HepG2 (cell line): ENCODE measurements around the gene MAPK7. TPM values are rescaled to one million over a fixed set of nuclear protein-coding genes. Genes with fewer than 3 reads are reported as not detected.

Source experiments
- ATAC-seq: fragments of 200-7000 bp; cut with Tn5 transposase; 3 replicates; pipeline ENCODE4 v1.9.1; 2020; ENCODE audit warnings: mild to moderate bottlenecking, moderate library complexity
- BruUV-seq: library from RNA; stranded (reverse); fragments of 400-500 nt; replicated peaks from 2 replicates; lab custom pipeline; 2021; lab: Mats Ljungman, UMichigan
- CTCF ChIA-PET: fragments of 300-600 bp; formaldehyde crosslinking; extraction: SDS; loops from one replicate; lab custom pipeline; 2021; ENCODE audit warnings: low total read pairs, inconsistent platforms, low intra/inter-chr PET ratio; lab: Yijun Ruan, JAX
- POLR2A ChIA-PET: fragments of 350-600 bp; sonication (Branson Sonifier 250); formaldehyde crosslinking; loops from one replicate; lab custom pipeline; 2020; ENCODE audit warnings: antibody characterized with exemption, inconsistent platforms; lab: Yijun Ruan, JAX
- DNase-seq: peaks from one replicate; pipeline ENCODE4 v3.0.0-alpha.2; 2015; ENCODE audit warnings: low spot score
- FAIRE-seq: peaks from 3 replicates; lab custom pipeline; 2011; peaks lifted over from hg19 to GRCh38; lab: Jason Lieb, UNC
- H2AFZ ChIP-seq: one replicate; pipeline ENCODE4 v1.6.1; 2011; ENCODE audit warnings: low read length, inconsistent platforms
- H3K27ac ChIP-seq: fragments of 300-600 bp; 3 replicates; pipeline ENCODE4 v1.8.0; 2011; ENCODE audit warnings: mixed run types, mild to moderate bottlenecking, mixed read lengths, low read length, inconsistent platforms; ENCODE audit not compliant: insufficient read depth; ENCODE audit errors: extremely low read length
- H3K27me3 ChIP-seq, 2 experiments: fragments of 200-600 bp in 1 of 2; 2 replicates in 1 of 2; 3 replicates in 1 of 2; pipeline versions ENCODE4 v1.6.0 to v1.8.0; 2011; ENCODE audit warnings: low read length in 2 of 2, mild to moderate bottlenecking in 2 of 2, moderate library complexity in 2 of 2, inconsistent platforms in 1 of 2; ENCODE audit not compliant: insufficient read depth in 2 of 2, control insufficient read depth in 1 of 2
- H3K36me3 ChIP-seq, 2 experiments: fragments of 200-600 bp in 1 of 2; replicated peaks in 1 of 2; 2 replicates in 1 of 2; 3 replicates in 1 of 2; pipeline versions ENCODE4 v1.5.1 to v1.8.0; 2011; ENCODE audit warnings: low read length in 2 of 2, inconsistent platforms in 1 of 2; ENCODE audit not compliant: insufficient read depth in 2 of 2, control insufficient read depth in 1 of 2
- H3K4me1 ChIP-seq: 2 replicates; pipeline ENCODE4 v1.5.1; 2012; ENCODE audit warnings: low read length, inconsistent platforms; ENCODE audit not compliant: insufficient read depth
- H3K4me2 ChIP-seq: 2 replicates; pipeline ENCODE4 v1.6.0; 2011; ENCODE audit warnings: low read depth, low read length, inconsistent platforms
- H3K4me3 ChIP-seq, 3 experiments: fragments of 200-600 bp in 1 of 3; sonication (generic), shearing (Covaris generic) in 1 of 3; replicated peaks in 1 of 3; 2 replicates each; pipeline ENCODE4 v1.5.1; 2011 to 2016; ENCODE audit warnings: low read length in 3 of 3, inconsistent platforms in 2 of 3, low read depth in 2 of 3, mild to moderate bottlenecking in 2 of 3, control low read depth in 1 of 3, mixed read lengths in 1 of 3; ENCODE audit not compliant: insufficient read depth in 1 of 3
- H3K79me2 ChIP-seq: one replicate; pipeline ENCODE4 v1.6.1; 2011; ENCODE audit warnings: low read length, inconsistent platforms; ENCODE audit not compliant: insufficient read depth
- H3K9ac ChIP-seq: 2 replicates; pipeline ENCODE4 v1.6.0; 2011; ENCODE audit warnings: mild to moderate bottlenecking, low read depth, low read length, inconsistent platforms; ENCODE audit not compliant: insufficient read depth
- H3K9me3 ChIP-seq: 2 replicates; pipeline ENCODE4 v1.5.1; 2012; ENCODE audit warnings: mild to moderate bottlenecking, low read length
- H4K20me1 ChIP-seq: 2 replicates; pipeline ENCODE4 v1.6.0; 2011; ENCODE audit warnings: inconsistent platforms, mild to moderate bottlenecking, low read length, moderate library complexity; ENCODE audit not compliant: insufficient read depth
- ATF1 ChIP-seq: IDR thresholded peaks from 2 replicates; pipeline ENCODE4 v1.6.1; 2016; ENCODE audit warnings: mild to moderate bottlenecking, control low read depth
- FOXK1 ChIP-seq: sonication (generic); formaldehyde crosslinking; IDR thresholded peaks from 2 replicates; pipeline ENCODE4 v1.4.0; 2020; ENCODE audit warnings: low read depth, missing genetic modification reagents, borderline replicate concordance
- FOXO1 ChIP-seq: sonication (generic); formaldehyde crosslinking; IDR thresholded peaks from 2 replicates; pipeline ENCODE4 v1.4.0; 2020; ENCODE audit warnings: missing genetic modification reagents
- HNF4G ChIP-seq, 2 experiments: sonication (generic) in 1 of 2; formaldehyde crosslinking in 1 of 2; IDR thresholded peaks; 2 replicates each; pipeline versions ENCODE4 v1.4.0 to v1.6.1; 2011 to 2020; ENCODE audit warnings: borderline replicate concordance in 2 of 2, low read depth in 2 of 2, mild to moderate bottlenecking in 2 of 2, low read length in 1 of 2, missing genetic modification reagents in 1 of 2, moderate library complexity in 1 of 2
- MYPOP ChIP-seq: sonication (generic); formaldehyde crosslinking; IDR thresholded peaks from 2 replicates; pipeline ENCODE4 v1.8.1; 2023; ENCODE audit warnings: mild to moderate bottlenecking, moderate library complexity, missing genetic modification reagents
- PHF20 ChIP-seq: sonication (generic); formaldehyde crosslinking; IDR thresholded peaks from 2 replicates; pipeline ENCODE4 v1.5.0; 2020; ENCODE audit warnings: mild to moderate bottlenecking, missing genetic modification reagents
- SP5 ChIP-seq: IDR thresholded peaks from 2 replicates; pipeline ENCODE4 v1.6.1; 2016; ENCODE audit warnings: low read depth, borderline replicate concordance
- SRF ChIP-seq: IDR thresholded peaks from 2 replicates; pipeline ENCODE4 v1.6.1; 2011; ENCODE audit warnings: mild to moderate bottlenecking, low read depth, low read length, moderate library complexity
- TBX3 ChIP-seq: fragments of 450-650 bp; IDR thresholded peaks from 2 replicates; pipeline ENCODE4 v1.6.1; 2017; ENCODE audit warnings: antibody characterized with exemption, mild to moderate bottlenecking, inconsistent platforms, borderline replicate concordance
- TERF1 ChIP-seq: sonication (generic); formaldehyde crosslinking; IDR thresholded peaks from 2 replicates; pipeline ENCODE4 v1.8.0; 2022; ENCODE audit warnings: mild to moderate bottlenecking, missing genetic modification reagents, moderate library complexity
- ZBTB26 ChIP-seq: IDR thresholded peaks from 2 replicates; pipeline ENCODE4 v1.6.1; 2016; ENCODE audit warnings: missing compliant biosample characterization, missing genetic modification reagents, borderline replicate concordance
- ZNF414 ChIP-seq: sonication (generic); formaldehyde crosslinking; IDR thresholded peaks from 2 replicates; pipeline ENCODE4 v1.5.0; 2020; ENCODE audit warnings: missing genetic modification reagents
- ZNF546 ChIP-seq: sonication (generic); formaldehyde crosslinking; conservative IDR thresholded peaks from 2 replicates; pipeline ENCODE4 v1.8.1; 2023; ENCODE audit warnings: mild to moderate bottlenecking, missing genetic modification reagents
- ZNF775 ChIP-seq: sonication (generic); formaldehyde crosslinking; IDR thresholded peaks from 2 replicates; pipeline ENCODE4 v1.4.0; 2020; ENCODE audit warnings: missing genetic modification reagents, mild to moderate bottlenecking, moderate library complexity, borderline replicate concordance
- ZNF784 ChIP-seq: sonication (generic); formaldehyde crosslinking; IDR thresholded peaks from 2 replicates; pipeline ENCODE4 v1.5.1; 2020; ENCODE audit warnings: missing genetic modification reagents, mild to moderate bottlenecking, borderline replicate concordance
- ZNF879 ChIP-seq: sonication (generic); formaldehyde crosslinking; IDR thresholded peaks from 2 replicates; pipeline ENCODE4 v1.8.1; 2023; ENCODE audit warnings: missing genetic modification reagents
- ZSCAN31 ChIP-seq: sonication (generic); formaldehyde crosslinking; IDR thresholded peaks from 2 replicates; pipeline ENCODE4 v1.5.0; 2020; ENCODE audit warnings: low read depth, mild to moderate bottlenecking, missing genetic modification reagents
- ZUFSP ChIP-seq: sonication (generic); formaldehyde crosslinking; IDR thresholded peaks from 2 replicates; pipeline ENCODE4 v1.9.0; 2021; ENCODE audit warnings: missing genetic modification reagents, mild to moderate bottlenecking, borderline replicate concordance
- WGBS: methylation state at CpG from one replicate; pipeline ENCODE4 v1.1.6; 2017; ENCODE audit warnings: low lambda C conversion rate; 5-methylcytosine and 5-hydroxymethylcytosine counted together
- in situ Hi-C: cut with HindIII; loops from 2 replicates; pipeline ENCODE4 v1.10.0; 2017; ENCODE audit warnings: low pct_unique_long_range_greater_than_20kb; ENCODE audit not compliant: extremely low pct_ligation_motif_present
- intact Hi-C: fragments of 100-400 bp; cut with micrococcal nuclease; formaldehyde crosslinking; loops from one replicate; pipeline ENCODE4 v1.10.0; 2022; ENCODE audit not compliant: unreplicated experiment
- polyA plus RNA-seq, 8 experiments: library from polyadenylated mRNA; depleted of rRNA in 3 of 8; stranded (reverse) in 7 of 8; unstranded in 1 of 8; fragments of >200 nt; fragmentation: Illumina TruSeq in 4 of 8; extraction: Trizol in 4 of 8; gene quantifications; 2 replicates each; pipeline versions ENCODE4 v1.2.1 to v1.2.3, GENCODE V29; 2011 to 2016; ENCODE audit warnings: low read depth in 4 of 8, missing spikeins in 1 of 8, mixed read lengths in 1 of 8; ENCODE audit not compliant: insufficient read depth in 1 of 8
- total RNA-seq, 5 experiments: library from RNA; depleted of rRNA; stranded (reverse); fragments of >200 nt; fragmentation: Illumina TruSeq; extraction: Trizol; gene quantifications; 2 replicates each; pipeline ENCODE4 v1.2.3, GENCODE V29; 2016; ENCODE audit warnings: low read depth in 1 of 5

Gene MAPK7
- total and polyA plus RNA-seq, 2 of the 13 experiments (the other 11 are each of a cell fraction or from before 2014, with no cell fraction given), result 2.9 to 5.9 TPM

GRCh38 chr17:19348806-19349205 is 29.5 kb upstream of the MAPK7 start:
- in situ Hi-C loops, result no loop called here
- ChIA-PET CTCF (no interaction called here), POLR2A (no interaction called here)
- no peak overlapping the region for H3K27ac ChIP-seq
- H3K27me3 ChIP-seq, result no peaks in the 10 kb centered on the region
- peaks cover 42% of the 10 kb centered on the region for H3K4me1 ChIP-seq
- H4K20me1 ChIP-seq, result no peaks in the 10 kb centered on the region
- DNase-seq (no peak), ATAC-seq (no peak), FAIRE-seq (no peak)
- no peak overlapping the region for H3K9ac ChIP-seq
- no TSS peak for BruUV-seq
- intact Hi-C loops, result no loop called here
- H3K4me2 ChIP-seq, result no peak overlapping the region
- no peaks in the 10 kb centered on the region for H3K9me3 ChIP-seq
- H3K79me2 ChIP-seq, result no peaks in the 10 kb centered on the region
- no peak overlapping the region for H3K4me3 ChIP-seq
- WGBS, result 99% methylated on average over 9 of the region's 9 CpGs
- no peak overlapping the region for H2AFZ ChIP-seq
- H3K36me3 ChIP-seq, result peaks cover 0 to 1% of the 10 kb centered on the region in 2 experiments; a peak in 2 of 5 replicates
- TF ChIP-seq ZNF414 (CRISPR knock-in tag) (no peak), ATF1 (no peak), ZBTB26 (no peak), ZNF546 (CRISPR knock-in tag) (no peak), TERF1 (no peak), FOXK1 (CRISPR knock-in tag) (no peak), SP5 (CRISPR knock-in tag) (no peak), PHF20 (CRISPR knock-in tag) (no peak), ZNF879 (CRISPR knock-in tag) (no peak), TBX3 (no peak), SRF (no peak), MYPOP (CRISPR knock-in tag) (no peak), ZNF784 (CRISPR knock-in tag) (no peak), ZSCAN31 (no peak), ZNF775 (CRISPR knock-in tag) (no peak), HNF4G (IDR thresholded peaks at IDR 0.05; ENCODE audit: borderline replicate concordance, low read depth, low read length) (no peak), HNF4G (CRISPR knock-in tag; IDR thresholded peaks at IDR 0.05; ENCODE audit: borderline replicate concordance, low read depth) (no peak), FOXO1 (no peak), ZUFSP (no peak)
